Endothelial cell of umbilical vein (primary cell): Measurements from ENCODE around the gene IFI27L2. TPM values are rescaled to one million over a fixed set of nuclear protein-coding genes. Genes with fewer than 3 reads are reported as not detected.

ENCODE experiments used
- BruUV-seq: library from RNA; stranded (reverse); fragments of 400-500 nt; replicated peaks from 2 replicates; lab custom pipeline; 2021; lab: Mats Ljungman, UMichigan
- CTCF ChIA-PET: fragments of 300-600, 350-600 bp; sonication (Branson Sonifier 250); formaldehyde crosslinking; loops from one replicate; lab custom pipeline; 2021; ENCODE audit warnings: antibody characterized with exemption, inconsistent platforms; lab: Charles Lee
- POLR2A ChIA-PET: fragments of 300-600, 350-600 bp; sonication (Branson Sonifier 250); formaldehyde crosslinking; loops from one replicate; lab custom pipeline; 2021; ENCODE audit warnings: antibody characterized with exemption, inconsistent platforms; lab: Charles Lee
- DNase-seq: peaks from one replicate; pipeline ENCODE4 v3.0.0-alpha.2; 2011; ENCODE audit warnings: low read depth, low spot score
- FAIRE-seq: peaks from 2 replicates; lab custom pipeline; 2011; peaks lifted over from hg19 to GRCh38; lab: Jason Lieb, UNC
- H2AFZ ChIP-seq: 2 replicates; pipeline ENCODE4 v1.6.0; 2012; ENCODE audit warnings: low read depth, low read length, control low read depth, inconsistent platforms
- H3K27ac ChIP-seq: 2 replicates; pipeline ENCODE4 v1.5.1; 2011; ENCODE audit warnings: low read depth, mild to moderate bottlenecking, control low read depth, low read length, moderate library complexity; ENCODE audit not compliant: insufficient read depth
- H3K27me3 ChIP-seq, 2 experiments: 2 replicates each; pipeline versions ENCODE4 v1.6.0 to v1.6.1; 2011; ENCODE audit warnings: low read length in 2 of 2, mixed read lengths in 1 of 2; ENCODE audit not compliant: control insufficient read depth in 2 of 2, insufficient read depth in 2 of 2
- H3K36me3 ChIP-seq, 2 experiments: 2 replicates in 1 of 2; 3 replicates in 1 of 2; pipeline ENCODE4 v1.5.1; 2011; ENCODE audit warnings: low read length in 2 of 2, mild to moderate bottlenecking in 1 of 2, moderate library complexity in 1 of 2; ENCODE audit not compliant: control insufficient read depth in 2 of 2, insufficient read depth in 2 of 2; ENCODE audit errors: extremely low read depth in 1 of 2
- H3K4me1 ChIP-seq: 3 replicates; pipeline ENCODE4 v1.5.1; 2011; ENCODE audit warnings: mild to moderate bottlenecking, low read length; ENCODE audit not compliant: control insufficient read depth, insufficient read depth; ENCODE audit errors: extremely low read depth
- H3K4me2 ChIP-seq: 2 replicates; pipeline ENCODE4 v1.6.1; 2011; ENCODE audit warnings: low read length, control low read depth, mixed read lengths; ENCODE audit not compliant: insufficient read depth
- H3K4me3 ChIP-seq, 3 experiments: fragments of 200-600 bp in 1 of 3; sonication (generic), shearing (Covaris generic) in 1 of 3; replicated peaks in 1 of 3; 2 replicates each; pipeline ENCODE4 v1.5.1; 2011 to 2016; ENCODE audit warnings: control low read depth in 3 of 3, low read length in 3 of 3, mild to moderate bottlenecking in 2 of 3, inconsistent platforms in 1 of 3, low read depth in 1 of 3, moderate library complexity in 1 of 3; ENCODE audit not compliant: insufficient read depth in 1 of 3
- H3K79me2 ChIP-seq: 2 replicates; pipeline ENCODE4 v1.6.0; 2012; ENCODE audit warnings: low read length, inconsistent platforms; ENCODE audit not compliant: control insufficient read depth, insufficient read depth
- H3K9ac ChIP-seq: replicated peaks from 2 replicates; pipeline ENCODE3; 2011; ENCODE audit warnings: low read length, control low read depth; ENCODE audit not compliant: insufficient read depth; ENCODE audit errors: extremely low read depth
- H3K9me1 ChIP-seq: replicated peaks from 3 replicates; pipeline ENCODE4 v1.6.0; 2011; ENCODE audit warnings: mild to moderate bottlenecking, low read length; ENCODE audit not compliant: control insufficient read depth, insufficient read depth; ENCODE audit errors: extremely low read depth
- H3K9me3 ChIP-seq: replicated peaks from 2 replicates; pipeline ENCODE4 v1.5.1; 2012; ENCODE audit warnings: low read length, inconsistent platforms; ENCODE audit not compliant: control insufficient read depth, insufficient read depth
- H4K20me1 ChIP-seq: replicated peaks from 2 replicates; pipeline ENCODE3; 2011; ENCODE audit warnings: mild to moderate bottlenecking, low read length; ENCODE audit not compliant: control insufficient read depth, insufficient read depth; ENCODE audit errors: extremely low read depth
- CTCF ChIP-seq, 2 donors: IDR thresholded peaks; 1 replicate in 1 of 2; 2 replicates in 1 of 2; pipeline ENCODE4 v1.5.1; 2011; ENCODE audit warnings: low read length in 2 of 2, mild to moderate bottlenecking in 2 of 2, moderate library complexity in 2 of 2, control low read depth in 1 of 2, inconsistent platforms in 1 of 2, low read depth in 1 of 2; ENCODE audit not compliant: insufficient read depth in 1 of 2; ENCODE audit errors: extremely low read depth in 1 of 2
- EZH2 ChIP-seq: IDR thresholded peaks from 2 replicates; pipeline ENCODE4 v1.6.1; 2012; ENCODE audit warnings: borderline replicate concordance, low read depth, mild to moderate bottlenecking, moderate library complexity, low read length, inconsistent platforms; ENCODE audit not compliant: severe bottlenecking
- FOS ChIP-seq: IDR thresholded peaks from 2 replicates; pipeline ENCODE4 v1.6.1; 2011; ENCODE audit warnings: mild to moderate bottlenecking, low read length, moderate library complexity, borderline replicate concordance; ENCODE audit not compliant: insufficient read depth
- GATA2 ChIP-seq: IDR thresholded peaks from 2 replicates; pipeline ENCODE4 v1.7.0; 2011; ENCODE audit warnings: low read depth, mild to moderate bottlenecking, moderate library complexity, mixed read lengths, low read length; ENCODE audit not compliant: insufficient read length, insufficient read depth
- JUN ChIP-seq: IDR thresholded peaks from 2 replicates; pipeline ENCODE4 v1.6.1; 2011; ENCODE audit warnings: borderline replicate concordance, low read depth; ENCODE audit not compliant: insufficient read length, insufficient read depth
- MAX ChIP-seq: IDR thresholded peaks from 2 replicates; pipeline ENCODE4 v1.6.1; 2011; ENCODE audit not compliant: insufficient read depth, insufficient read length
- MYC ChIP-seq: IDR thresholded peaks from one replicate; pipeline ENCODE4 v1.6.1; 2011; ENCODE audit warnings: mild to moderate bottlenecking, low read depth, low read length
- POLR2A ChIP-seq: IDR thresholded peaks from 2 replicates; pipeline ENCODE4 v1.6.1; 2012; ENCODE audit warnings: low read depth, mild to moderate bottlenecking, control low read depth, low read length
- POLR2AphosphoS5 ChIP-seq: IDR thresholded peaks from 2 replicates; pipeline ENCODE4 v1.6.1; 2012; ENCODE audit warnings: low read depth, mild to moderate bottlenecking, control low read depth, low read length, moderate library complexity; ENCODE audit not compliant: insufficient read depth
- dilution Hi-C: fragments of 300-500 bp; cut with MboI; formaldehyde crosslinking; loops from one replicate; pipeline ENCODE4 v1.15.0; 2019; ENCODE audit warnings: low sequenced_read_pairs; ENCODE audit not compliant: extremely low pct_ligation_motif_present
- intact Hi-C: fragments of 100-400 bp; cut with micrococcal nuclease; formaldehyde crosslinking; loops from one replicate; pipeline ENCODE4 v1.10.0; 2022
- polyA plus RNA-seq, 4 experiments: library from polyadenylated mRNA; depleted of rRNA in 3 of 4; stranded (reverse) in 3 of 4; unstranded in 1 of 4; fragments of >200 nt; gene quantifications; 2 replicates each; pipeline versions ENCODE4 v1.2.1 to v1.2.3, GENCODE V29; 2011 to 2012; ENCODE audit warnings: missing spikeins in 1 of 4
- total RNA-seq: library from RNA; stranded (reverse); gene quantifications from 2 replicates; pipeline ENCODE4 v1.2.3, GENCODE V29; 2021

IFI27L2 gene
- total and polyA plus RNA-seq, 2 donors (not counting 3 experiments of a cell fraction or from before 2014, with no cell fraction given): 28.7 to 82.9 TPM

GRCh38 chr14:94099006-94099405 is 30.4 kb downstream of the IFI27L2 start:
- FAIRE-seq: no peak
- Histone ChIP-seq H3K9ac (no peak overlapping the region), H3K4me3 (no peak overlapping the region), H2AFZ (no peak overlapping the region), H4K20me1 (no peaks in the 10 kb centered on the region), H3K79me2 (no peaks in the 10 kb centered on the region), H3K27me3 (no peaks in the 10 kb centered on the region), H3K4me2 (no peak overlapping the region), H3K9me3 (no peaks in the 10 kb centered on the region), H3K9me1 (no peaks in the 10 kb centered on the region), H3K4me1 (no peaks in the 10 kb centered on the region), H3K27ac (no peak overlapping the region), H3K36me3 (no peaks in the 10 kb centered on the region)
- dilution Hi-C loops: no loop called here
- intact Hi-C loops: no loop called here
- BruUV-seq: no TSS peak
- TF ChIP-seq MAX (no peak), FOS (no peak), POLR2AphosphoS5 (no peak), CTCF (IDR thresholded peaks at IDR 0.05; ENCODE audit: extremely low read depth in 1 of 2, insufficient read depth in 1 of 2, low read depth in 1 of 2, low read length in 2 of 2) (no peak), POLR2A (no peak), JUN (no peak), EZH2 (no peak), GATA2 (no peak), MYC (no peak)
- CTCF ChIA-PET: interaction anchor here (2.7 kb wide), 1 partner anchor 38 kb away, joined by 10 read pairs; no protein-coding TSS in a partner anchor
- DNase-seq: no peak
- POLR2A ChIA-PET: no interaction called here
